HEK293 (cell line): ENCODE results near the gene RBAK.

ENCODE experiments used
- CTCF ChIA-PET: fragments of 350-600 bp; formaldehyde crosslinking; extraction: SDS; loops from one replicate; lab custom pipeline; 2021; ENCODE audit warnings: antibody characterized with exemption; lab: Yijun Ruan, JAX
- POLR2A ChIA-PET: fragments of 300-600 bp; formaldehyde crosslinking; extraction: SDS; loops from one replicate; lab custom pipeline; 2020; ENCODE audit warnings: antibody characterized with exemption, inconsistent platforms; lab: Yijun Ruan, JAX
- H3K27ac ChIP-seq: fragments of 200-500 bp; sonication (Bioruptor generic); 2 replicates; pipeline ENCODE4 v1.5.1; 2014; ENCODE audit warnings: low read depth, low read length, control low read depth, inconsistent platforms; ENCODE audit errors: extremely low read depth
- H3K36me3 ChIP-seq, 2 experiments: fragments of 200-500 bp in 1 of 2; sonication (Bioruptor generic) in 1 of 2; 1 replicate in 1 of 2; 2 replicates in 1 of 2; pipeline ENCODE4 v1.5.1; 2014 to 2017; ENCODE audit warnings: inconsistent platforms in 2 of 2, low read length in 2 of 2; ENCODE audit not compliant: control insufficient read depth in 2 of 2, insufficient read depth in 1 of 2
- H3K4me1 ChIP-seq: fragments of 200-500 bp; sonication (Bioruptor generic); 2 replicates; pipeline ENCODE4 v1.5.1; 2014; ENCODE audit warnings: mild to moderate bottlenecking, low read length, inconsistent platforms; ENCODE audit not compliant: control insufficient read depth, insufficient read depth
- H3K4me3 ChIP-seq: 2 replicates; pipeline ENCODE4 v1.5.1; 2011; ENCODE audit warnings: low read depth, mild to moderate bottlenecking, control low read depth, low read length, moderate library complexity
- H3K9me3 ChIP-seq: fragments of 200-500 bp; sonication (Bioruptor generic); 2 replicates; pipeline ENCODE4 v1.5.1; 2014; ENCODE audit warnings: low read depth, low read length, inconsistent platforms; ENCODE audit not compliant: control insufficient read depth, insufficient read depth
- BCL11A ChIP-seq: fragments of 450-650 bp; formaldehyde crosslinking; IDR thresholded peaks from 2 replicates; pipeline ENCODE4 v1.5.1; 2016; ENCODE audit warnings: low read depth, missing biosample characterization, missing genetic modification characterization
- GFI1B ChIP-seq: fragments of 450-650 bp; formaldehyde crosslinking; IDR thresholded peaks from 2 replicates; pipeline ENCODE4 v1.5.1; 2016; ENCODE audit warnings: missing biosample characterization, missing genetic modification characterization
- PBX3 ChIP-seq: sonication (generic); formaldehyde crosslinking; IDR thresholded peaks from 2 replicates; pipeline ENCODE4 v1.8.1; 2022; ENCODE audit warnings: mild to moderate bottlenecking, moderate library complexity, missing genetic modification reagents
- TRIM28 ChIP-seq: IDR thresholded peaks from 2 replicates; pipeline ENCODE4 v1.6.1; 2011; ENCODE audit warnings: low read length, control low read depth, borderline replicate concordance
- TSHZ1 ChIP-seq: fragments of 450-650 bp; formaldehyde crosslinking; IDR thresholded peaks from 2 replicates; pipeline ENCODE4 v1.5.1; 2016; ENCODE audit warnings: missing biosample characterization, missing genetic modification characterization, borderline replicate concordance
- ZFP37 ChIP-seq: fragments of 450-650 bp; formaldehyde crosslinking; IDR thresholded peaks from 2 replicates; pipeline ENCODE4 v1.5.1; 2016; ENCODE audit warnings: missing biosample characterization, missing genetic modification characterization
- ZNF146 ChIP-seq: fragments of 450-650 bp; formaldehyde crosslinking; IDR thresholded peaks from 2 replicates; pipeline ENCODE4 v1.5.1; 2016; ENCODE audit warnings: missing biosample characterization, missing genetic modification characterization
- ZNF223 ChIP-seq: fragments of 450-650 bp; formaldehyde crosslinking; IDR thresholded peaks from 2 replicates; pipeline ENCODE4 v1.5.1; 2016; ENCODE audit warnings: missing biosample characterization, missing genetic modification characterization
- ZNF248 ChIP-seq: fragments of 450-650 bp; formaldehyde crosslinking; IDR thresholded peaks from 2 replicates; pipeline ENCODE4 v1.5.1; 2017; ENCODE audit warnings: missing biosample characterization, missing genetic modification characterization
- ZNF324 ChIP-seq: fragments of 450-650 bp; formaldehyde crosslinking; IDR thresholded peaks from 2 replicates; pipeline ENCODE4 v1.5.1; 2016; ENCODE audit warnings: missing biosample characterization, missing genetic modification characterization
- ZNF341 ChIP-seq: fragments of 450-650 bp; formaldehyde crosslinking; IDR thresholded peaks from 2 replicates; pipeline ENCODE4; 2016; ENCODE audit warnings: low read depth, missing biosample characterization, missing genetic modification characterization
- ZNF37A ChIP-seq: fragments of 450-650 bp; IDR thresholded peaks from 2 replicates; pipeline ENCODE4 v1.5.1; 2018; ENCODE audit warnings: missing biosample characterization, missing genetic modification characterization
- ZNF394 ChIP-seq: fragments of 450-650 bp; formaldehyde crosslinking; IDR thresholded peaks from 2 replicates; pipeline ENCODE4 v1.5.1; 2016; ENCODE audit warnings: missing biosample characterization, missing genetic modification characterization, mild to moderate bottlenecking, moderate library complexity, borderline replicate concordance
- ZNF514 ChIP-seq: fragments of 450-650 bp; formaldehyde crosslinking; IDR thresholded peaks from 2 replicates; pipeline ENCODE4 v1.5.1; 2016; ENCODE audit warnings: missing biosample characterization, missing genetic modification characterization
- ZNF558 ChIP-seq: fragments of 450-650 bp; formaldehyde crosslinking; IDR thresholded peaks from 2 replicates; pipeline ENCODE4 v1.5.1; 2016; ENCODE audit warnings: missing biosample characterization, missing genetic modification characterization
- ZNF626 ChIP-seq: fragments of 450-650 bp; sonication (Bioruptor Pico); formaldehyde crosslinking; IDR thresholded peaks from 2 replicates; pipeline ENCODE4 v1.5.1; 2018; ENCODE audit warnings: missing biosample characterization, missing genetic modification characterization, inconsistent platforms
- ZNF658 ChIP-seq: fragments of 450-650 bp; formaldehyde crosslinking; IDR thresholded peaks from 2 replicates; pipeline ENCODE4; 2016; ENCODE audit warnings: missing biosample characterization, missing genetic modification characterization
- ZNF785 ChIP-seq: fragments of 450-650 bp; formaldehyde crosslinking; IDR thresholded peaks from 2 replicates; pipeline ENCODE4 v1.5.1; 2016; ENCODE audit warnings: missing biosample characterization, missing genetic modification characterization
- ZNF843 ChIP-seq: fragments of 450-650 bp; formaldehyde crosslinking; IDR thresholded peaks from 2 replicates; pipeline ENCODE4 v1.5.1; 2016; ENCODE audit warnings: missing biosample characterization, missing genetic modification characterization
- ZSCAN30 ChIP-seq: fragments of 450-650 bp; IDR thresholded peaks from 2 replicates; pipeline ENCODE4 v1.5.1; 2018; ENCODE audit warnings: missing biosample characterization, mild to moderate bottlenecking, missing genetic modification characterization, moderate library complexity
- TF ChIP-seq, protein P1 (sequence below): fragments of 450-650 bp; formaldehyde crosslinking; conservative IDR thresholded peaks from 2 replicates; pipeline ENCODE4 v1.5.1; 2016; ENCODE audit warnings: low read depth, missing biosample characterization, missing genetic modification characterization
- TF ChIP-seq, protein P2 (sequence below): fragments of 450-650 bp; formaldehyde crosslinking; IDR thresholded peaks from 2 replicates; pipeline ENCODE4 v1.5.1; 2016; ENCODE audit warnings: missing biosample characterization, missing genetic modification characterization

The RBAK gene

GRCh38 chr7:5036446-5036845, 9.2 kb upstream of the RBAK start:
- Histone ChIP-seq H3K36me3 (no peaks in the 10 kb centered on the region), H3K4me3 (no peak overlapping the region), H3K4me1 (no peaks in the 10 kb centered on the region), H3K27ac (no peak overlapping the region), H3K9me3 (no peaks in the 10 kb centered on the region)
- ChIA-PET POLR2A (interaction anchor here (1.1 kb wide), 1 partner anchor 9 kb away, joined by 4 read pairs; the partner anchor contains the start of gene RBAK), CTCF (no interaction called here)
- TF ChIP-seq ZNF223 (tag by site-specific recombination), result no peak
- TF ChIP-seq GFI1B (tag by site-specific recombination), result no peak
- no peak for TF ChIP-seq ZFP37 (tag by site-specific recombination)
- TF ChIP-seq ZNF626 (tag by site-specific recombination), result no peak
- no peak for TF ChIP-seq TRIM28
- TF ChIP-seq, protein P1, sequence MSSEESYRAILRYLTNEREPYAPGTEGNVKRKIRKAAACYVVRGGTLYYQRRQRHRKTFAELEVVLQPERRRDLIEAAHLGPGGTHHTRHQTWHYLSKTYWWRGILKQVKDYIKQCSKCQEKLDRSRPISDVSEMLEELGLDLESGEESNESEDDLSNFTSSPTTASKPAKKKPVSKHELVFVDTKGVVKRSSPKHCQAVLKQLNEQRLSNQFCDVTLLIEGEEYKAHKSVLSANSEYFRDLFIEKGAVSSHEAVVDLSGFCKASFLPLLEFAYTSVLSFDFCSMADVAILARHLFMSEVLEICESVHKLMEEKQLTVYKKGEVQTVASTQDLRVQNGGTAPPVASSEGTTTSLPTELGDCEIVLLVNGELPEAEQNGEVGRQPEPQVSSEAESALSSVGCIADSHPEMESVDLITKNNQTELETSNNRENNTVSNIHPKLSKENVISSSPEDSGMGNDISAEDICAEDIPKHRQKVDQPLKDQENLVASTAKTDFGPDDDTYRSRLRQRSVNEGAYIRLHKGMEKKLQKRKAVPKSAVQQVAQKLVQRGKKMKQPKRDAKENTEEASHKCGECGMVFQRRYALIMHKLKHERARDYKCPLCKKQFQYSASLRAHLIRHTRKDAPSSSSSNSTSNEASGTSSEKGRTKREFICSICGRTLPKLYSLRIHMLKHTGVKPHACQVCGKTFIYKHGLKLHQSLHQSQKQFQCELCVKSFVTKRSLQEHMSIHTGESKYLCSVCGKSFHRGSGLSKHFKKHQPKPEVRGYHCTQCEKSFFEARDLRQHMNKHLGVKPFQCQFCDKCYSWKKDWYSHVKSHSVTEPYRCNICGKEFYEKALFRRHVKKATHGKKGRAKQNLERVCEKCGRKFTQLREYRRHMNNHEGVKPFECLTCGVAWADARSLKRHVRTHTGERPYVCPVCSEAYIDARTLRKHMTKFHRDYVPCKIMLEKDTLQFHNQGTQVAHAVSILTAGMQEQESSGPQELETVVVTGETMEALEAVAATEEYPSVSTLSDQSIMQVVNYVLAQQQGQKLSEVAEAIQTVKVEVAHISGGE (tag by site-specific recombination), result no peak
- no peak for TF ChIP-seq ZNF341 (tag by site-specific recombination)

DNA sequence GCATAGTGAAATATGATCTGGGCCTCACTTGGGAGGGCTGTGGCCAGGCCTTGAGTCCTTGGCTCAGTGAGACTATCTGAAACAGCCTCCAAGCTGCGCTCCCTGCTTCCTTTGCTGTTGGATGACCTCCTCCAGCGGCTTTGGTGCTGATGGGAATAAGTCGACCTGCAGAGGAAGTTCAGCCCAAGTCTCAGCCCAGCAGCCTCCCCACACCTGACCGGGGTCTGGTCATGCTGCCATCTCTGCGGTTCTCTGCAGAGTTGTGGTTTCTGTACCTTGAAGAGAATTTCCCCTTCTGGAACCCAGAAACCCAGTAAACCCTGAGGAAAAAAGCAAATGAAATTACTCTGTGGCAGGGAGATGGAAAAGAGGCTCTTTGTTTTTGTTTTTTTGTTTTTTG, 4.6 kb upstream of the RBAK start:
- POLR2A ChIA-PET, result interaction anchor here (0.7 kb wide), 1 partner anchor 30 kb away, joined by 3 read pairs; no protein-coding TSS in a partner anchor
- no peak overlapping the region for H3K27ac ChIP-seq
- CTCF ChIA-PET, result no interaction called here
- H3K4me1 ChIP-seq, result no peaks in the 10 kb centered on the region
- no peaks in the 10 kb centered on the region for H3K36me3 ChIP-seq
- H3K4me3 ChIP-seq, result no peak overlapping the region
- no peaks in the 10 kb centered on the region for H3K9me3 ChIP-seq
- no peak for TF ChIP-seq GFI1B (tag by site-specific recombination)
- TF ChIP-seq ZNF37A, result no peak
- TF ChIP-seq TSHZ1 (tag by site-specific recombination), result no peak
- no peak for TF ChIP-seq ZNF146 (tag by site-specific recombination)
- no peak for TF ChIP-seq ZNF558 (tag by site-specific recombination)
- no peak for TF ChIP-seq ZNF658 (tag by site-specific recombination)
- TF ChIP-seq ZNF324 (tag by site-specific recombination), result no peak
- TF ChIP-seq ZNF843 (tag by site-specific recombination), result no peak
- TF ChIP-seq ZSCAN30 (tag by site-specific recombination), result no peak
- no peak for TF ChIP-seq ZNF394
- TF ChIP-seq, protein P2, sequence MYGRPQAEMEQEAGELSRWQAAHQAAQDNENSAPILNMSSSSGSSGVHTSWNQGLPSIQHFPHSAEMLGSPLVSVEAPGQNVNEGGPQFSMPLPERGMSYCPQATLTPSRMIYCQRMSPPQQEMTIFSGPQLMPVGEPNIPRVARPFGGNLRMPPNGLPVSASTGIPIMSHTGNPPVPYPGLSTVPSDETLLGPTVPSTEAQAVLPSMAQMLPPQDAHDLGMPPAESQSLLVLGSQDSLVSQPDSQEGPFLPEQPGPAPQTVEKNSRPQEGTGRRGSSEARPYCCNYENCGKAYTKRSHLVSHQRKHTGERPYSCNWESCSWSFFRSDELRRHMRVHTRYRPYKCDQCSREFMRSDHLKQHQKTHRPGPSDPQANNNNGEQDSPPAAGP, result no peak
- TF ChIP-seq BCL11A (tag by site-specific recombination), result no peak
- TF ChIP-seq PBX3, result no peak
- no peak for TF ChIP-seq ZNF785 (tag by site-specific recombination)
- TF ChIP-seq ZNF248 (tag by site-specific recombination), result no peak
- TF ChIP-seq ZNF514 (tag by site-specific recombination), result no peak
